Ecto neural progenitor cell (in vitro differentiated cells): ENCODE data around the gene FAM83E.

ENCODE experiments used
- DNase-seq: peaks from one replicate; pipeline ENCODE4 v3.0.0-alpha.2; 2018; ENCODE audit warnings: low spot score

FAM83E gene

DNA sequence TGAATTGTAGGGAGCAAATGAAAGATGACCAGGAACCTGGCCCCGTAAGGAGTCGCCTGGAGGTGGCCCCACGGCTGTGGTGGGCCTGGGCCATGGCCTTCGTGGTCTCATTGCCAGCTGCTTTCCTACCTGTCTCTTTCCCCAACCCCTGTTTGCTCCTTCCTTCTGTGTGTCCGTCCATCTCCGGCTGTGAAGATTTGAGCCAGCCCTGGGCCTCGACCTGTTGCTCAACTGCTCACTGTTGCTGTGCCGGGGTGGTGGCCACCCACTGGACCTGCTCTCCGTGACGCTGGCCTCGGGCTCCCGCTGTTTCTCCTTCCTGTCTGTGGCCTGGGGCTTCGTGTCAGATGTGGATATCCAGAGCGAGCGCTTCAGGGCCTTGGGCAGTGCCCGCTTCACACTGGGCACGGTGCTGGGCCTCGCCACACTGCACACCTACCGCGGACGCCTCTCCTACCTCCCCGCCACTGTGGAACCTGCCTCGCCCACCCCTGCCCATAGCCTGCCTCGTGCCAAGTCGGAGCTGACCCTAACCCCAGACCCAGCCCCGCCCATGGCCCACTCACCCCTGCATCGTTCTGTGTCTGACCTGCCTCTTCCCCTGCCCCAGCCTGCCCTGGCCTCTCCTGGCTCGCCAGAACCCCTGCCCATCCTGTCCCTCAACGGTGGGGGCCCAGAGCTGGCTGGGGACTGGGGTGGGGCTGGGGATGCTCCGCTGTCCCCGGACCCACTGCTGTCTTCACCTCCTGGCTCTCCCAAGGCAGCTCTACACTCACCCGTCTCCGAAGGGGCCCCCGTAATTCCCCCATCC lies 13.8 kb upstream of the FAM83E start:
- DNase-seq: no peak

DNA sequence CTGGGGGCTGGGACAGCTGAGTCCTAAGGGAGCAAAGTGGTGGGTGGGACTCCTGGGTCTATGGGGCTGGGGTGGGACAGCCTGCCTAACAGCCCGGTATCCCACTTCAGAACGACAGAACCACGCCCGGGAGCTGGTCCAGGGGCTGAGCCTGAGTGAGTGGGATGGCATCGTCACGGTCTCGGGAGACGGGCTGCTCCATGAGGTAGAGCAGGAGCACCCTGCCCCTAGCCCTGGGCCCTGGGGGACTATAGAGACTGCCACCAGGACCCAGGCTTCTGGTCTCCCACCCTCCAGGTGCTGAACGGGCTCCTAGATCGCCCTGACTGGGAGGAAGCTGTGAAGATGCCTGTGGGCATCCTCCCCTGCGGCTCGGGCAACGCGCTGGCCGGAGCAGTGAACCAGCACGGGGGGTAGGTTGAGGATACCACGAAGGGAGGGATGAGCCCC lies 13.0 kb upstream of the FAM83E start:
- no peak for DNase-seq

DNA sequence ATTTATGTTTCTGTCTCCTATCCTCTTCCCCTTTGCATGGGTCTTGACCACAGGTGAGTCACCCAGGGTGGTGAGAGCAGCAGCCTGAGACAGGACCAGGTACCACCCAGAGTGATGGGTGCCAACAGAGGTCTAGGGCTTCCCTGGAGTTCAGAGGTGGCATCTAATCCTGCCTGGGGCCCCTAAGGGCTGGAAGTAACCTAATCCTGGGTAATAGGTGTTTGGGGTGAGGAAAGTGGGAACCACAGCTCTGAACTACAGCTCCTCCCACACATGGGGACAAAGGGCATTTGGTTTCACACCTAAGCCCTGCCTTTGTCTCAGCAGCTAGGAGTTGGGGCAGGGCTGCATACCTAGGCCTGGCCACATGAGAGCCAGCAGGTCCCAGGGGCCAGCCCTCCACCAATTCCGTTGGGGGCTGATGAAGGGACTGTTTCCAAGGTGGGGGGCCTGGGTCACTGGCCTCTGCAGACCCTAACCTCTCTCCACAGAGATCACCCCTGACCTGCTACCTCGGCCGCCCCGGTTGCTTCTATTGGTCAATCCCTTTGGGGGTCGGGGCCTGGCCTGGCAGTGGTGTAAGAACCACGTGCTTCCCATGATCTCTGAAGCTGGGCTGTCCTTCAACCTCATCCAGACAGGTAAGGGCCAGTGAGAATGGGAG lies 12.5 kb upstream of the FAM83E start:
- no peak for DNase-seq

DNA sequence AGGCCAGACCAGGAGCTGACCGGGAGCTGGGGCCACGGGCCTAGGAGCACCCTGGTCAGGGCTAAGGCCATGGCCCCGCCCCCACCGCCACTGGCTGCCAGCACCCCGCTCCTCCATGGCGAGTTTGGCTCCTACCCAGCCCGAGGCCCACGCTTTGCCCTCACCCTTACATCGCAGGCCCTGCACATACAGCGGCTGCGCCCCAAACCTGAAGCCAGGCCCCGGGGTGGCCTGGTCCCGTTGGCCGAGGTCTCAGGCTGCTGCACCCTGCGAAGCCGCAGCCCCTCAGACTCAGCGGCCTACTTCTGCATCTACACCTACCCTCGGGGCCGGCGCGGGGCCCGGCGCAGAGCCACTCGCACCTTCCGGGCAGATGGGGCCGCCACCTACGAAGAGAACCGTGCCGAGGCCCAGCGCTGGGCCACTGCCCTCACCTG lies 11.0 kb upstream of the FAM83E start:
- DNase-seq: no peak

DNA sequence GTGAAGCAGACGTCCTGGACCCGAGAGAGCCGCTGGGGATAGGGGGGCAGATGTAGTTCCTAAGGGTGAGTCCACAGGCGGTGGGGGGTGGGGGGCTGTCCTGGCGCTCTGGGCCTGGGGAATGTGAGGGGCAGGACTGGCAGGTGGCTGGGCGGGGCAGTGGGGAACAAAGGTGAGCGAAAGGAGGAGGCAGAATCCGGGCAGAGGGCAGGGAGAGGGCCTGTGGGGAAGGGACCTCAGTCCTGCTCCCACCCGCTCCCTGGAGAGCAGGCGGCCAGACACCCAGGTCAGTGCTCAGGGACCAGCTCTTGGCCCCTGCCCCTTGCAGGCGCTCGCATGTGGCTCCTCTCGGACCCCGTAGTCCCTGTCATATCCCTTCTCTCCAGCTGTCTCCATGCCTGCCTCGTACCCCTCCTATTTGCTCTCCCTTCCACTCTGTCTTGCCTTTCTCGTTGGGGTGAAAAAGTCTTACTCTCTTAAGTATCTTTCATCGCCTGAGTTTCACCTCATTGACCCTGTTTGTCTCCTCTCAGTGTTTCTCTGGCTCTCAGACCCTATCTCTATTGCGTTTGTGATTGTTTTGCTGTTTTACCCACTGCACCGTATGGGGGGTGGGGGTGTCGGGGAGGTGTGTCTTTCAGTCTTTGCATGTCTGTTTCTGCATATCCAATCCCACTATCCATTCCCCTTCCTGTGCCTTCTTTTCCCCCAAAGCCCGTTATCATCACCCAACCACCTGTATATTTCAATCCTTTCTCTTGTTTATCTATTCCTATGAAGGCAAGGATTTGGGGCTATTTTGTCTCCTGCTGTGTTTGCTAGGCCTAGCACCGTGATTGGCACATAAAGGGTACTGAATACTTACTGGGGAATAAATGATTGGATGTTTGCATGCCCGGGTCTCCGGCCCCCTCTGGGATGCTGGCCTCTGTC lies 10.2 kb upstream of the FAM83E start:
- no peak for DNase-seq

DNA sequence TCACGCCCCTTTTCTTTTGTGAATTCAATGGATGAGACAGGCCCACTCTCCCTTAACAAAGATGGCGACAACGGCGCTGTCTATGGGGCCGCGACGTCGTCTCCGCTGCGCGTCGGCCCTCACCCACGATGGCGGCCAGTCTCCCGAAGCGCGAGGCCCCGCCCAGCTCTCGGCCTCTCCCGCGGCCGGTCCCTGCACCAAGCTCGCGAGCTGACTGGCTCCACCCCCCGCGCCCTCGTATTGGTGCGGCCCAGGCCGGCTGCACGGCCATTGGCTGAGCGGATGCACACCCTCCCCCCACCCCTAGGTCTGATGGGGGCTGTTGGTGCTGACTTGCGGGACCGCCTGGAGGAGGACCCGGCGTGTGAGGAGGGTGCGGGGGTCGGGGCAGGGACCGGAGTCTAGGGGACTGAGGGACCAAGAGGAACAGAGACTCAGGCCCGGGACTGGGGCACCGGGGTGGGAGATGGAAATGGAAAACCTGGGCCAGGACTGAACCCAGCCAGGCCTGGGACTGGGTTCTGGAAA lies 9.3 kb upstream of the FAM83E start:
- DNase-seq: peak; percentile 99

DNA sequence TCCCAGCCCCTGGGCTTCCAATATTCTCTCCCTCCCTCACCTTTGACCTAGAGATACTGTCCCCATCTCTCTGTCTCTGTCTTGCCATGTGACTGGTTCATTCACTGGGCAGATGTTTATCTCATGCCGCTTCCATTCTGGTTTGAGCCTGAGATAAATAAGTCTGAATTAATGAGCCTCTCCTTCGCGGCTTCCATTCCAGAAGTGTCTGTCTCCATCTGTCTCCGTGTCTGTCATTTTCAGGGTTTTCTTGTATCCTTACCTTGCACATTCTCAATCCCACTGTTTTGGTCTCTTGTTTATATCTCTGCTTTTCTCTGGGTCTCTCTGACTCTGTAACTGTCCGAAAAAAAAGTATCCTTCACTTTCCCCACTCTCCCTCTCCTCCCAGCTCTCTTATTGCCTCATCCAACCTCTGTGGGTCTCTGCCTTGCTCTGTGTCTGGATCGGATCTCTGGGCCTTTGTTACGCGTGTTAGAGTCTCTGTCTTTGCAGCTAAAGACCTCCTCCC lies 8.7 kb upstream of the FAM83E start:
- peak; percentile 45 for DNase-seq

DNA sequence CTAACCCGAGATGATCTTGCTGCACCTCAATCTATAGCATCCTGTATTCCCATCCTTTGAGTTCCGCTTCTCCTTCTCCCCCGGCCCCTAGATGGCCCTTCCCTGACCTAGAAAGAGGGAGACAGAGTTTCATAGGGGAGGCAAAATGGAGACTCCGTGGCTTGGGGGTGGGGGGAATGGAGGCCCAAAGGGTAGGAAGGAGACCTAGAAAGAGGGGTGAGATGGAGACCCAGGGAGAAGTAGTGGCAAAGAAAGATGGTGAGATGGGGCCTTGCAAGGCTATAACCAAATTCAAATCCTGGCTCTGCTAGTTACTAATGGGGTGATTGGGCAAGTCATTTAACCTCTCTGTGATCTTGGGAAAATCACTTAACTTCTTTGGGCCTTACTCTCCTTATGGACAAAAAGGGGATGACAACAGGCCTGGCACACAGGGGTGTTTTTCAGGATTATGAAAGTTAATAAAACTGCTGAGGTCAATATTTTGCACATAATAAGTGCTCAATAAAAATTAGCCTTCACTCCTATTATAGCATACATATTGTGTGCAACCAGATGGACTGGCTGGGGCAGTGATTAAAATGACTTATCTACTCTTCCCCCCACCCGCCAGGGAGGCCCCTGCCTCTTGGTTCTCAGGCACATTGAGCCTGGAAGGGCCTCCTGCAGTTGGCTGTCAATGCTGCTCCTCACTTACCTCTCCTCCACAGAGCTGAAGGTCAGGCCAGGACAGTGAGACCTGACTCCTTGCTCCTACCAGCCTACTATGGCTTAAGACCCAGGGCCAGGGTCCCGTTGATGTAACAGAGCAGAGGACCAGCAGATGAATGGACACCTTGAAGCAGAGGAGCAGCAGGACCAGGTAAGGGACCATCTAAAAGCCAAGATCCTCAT lies 5.1 kb upstream of the FAM83E start:
- DNase-seq: no peak

DNA sequence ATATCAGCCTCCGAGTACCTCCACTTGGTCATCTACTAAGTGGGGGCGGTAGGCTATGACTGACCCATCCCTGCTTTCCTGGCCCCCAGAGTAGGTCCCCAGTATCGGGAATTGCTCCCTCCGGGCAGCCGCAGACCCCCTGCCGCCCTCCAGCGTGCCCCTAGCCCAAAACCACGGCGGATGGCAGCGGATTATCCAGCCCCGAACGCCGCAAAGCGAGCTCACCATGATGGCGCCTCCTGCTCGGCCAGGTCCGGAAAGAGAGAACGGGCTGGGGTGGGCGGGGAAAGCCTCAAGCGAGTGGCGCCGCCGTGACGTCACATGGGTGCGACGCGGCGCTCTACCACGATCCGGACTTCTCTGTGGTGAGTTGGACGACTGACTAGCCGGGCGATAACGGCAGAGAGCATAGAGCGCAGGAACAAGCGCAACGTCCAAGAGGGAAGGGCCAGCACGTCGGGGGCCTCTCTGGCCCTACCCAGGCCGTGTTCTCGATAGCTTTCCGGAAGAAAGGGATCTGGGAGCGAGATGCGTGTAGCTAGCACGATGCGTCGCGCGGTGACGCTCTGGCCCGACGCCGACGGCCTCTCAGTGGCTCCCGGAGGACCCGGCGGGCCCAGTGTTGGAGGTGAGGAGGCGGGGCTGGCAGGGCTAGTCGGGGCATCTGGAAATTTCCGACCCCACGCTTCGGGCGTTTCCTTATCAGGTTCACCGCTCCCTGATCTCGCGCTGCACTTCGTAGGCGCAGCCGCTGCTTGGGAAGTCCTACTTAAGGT lies 4.2 kb upstream of the FAM83E start, which contains the start of the genes RPL18 and SPHK2:
TSS of gene RPL18 (minus strand) at position 263 of the 776 bp plus-strand sequence. CDS start at position 228, 35 bp downstream.
TSS of gene SPHK2 (plus strand) at position 591 of the 776 bp plus-strand sequence. CDS start 1,009 bp downstream, outside the sequence.
- peak; percentile 99 for DNase-seq

DNA sequence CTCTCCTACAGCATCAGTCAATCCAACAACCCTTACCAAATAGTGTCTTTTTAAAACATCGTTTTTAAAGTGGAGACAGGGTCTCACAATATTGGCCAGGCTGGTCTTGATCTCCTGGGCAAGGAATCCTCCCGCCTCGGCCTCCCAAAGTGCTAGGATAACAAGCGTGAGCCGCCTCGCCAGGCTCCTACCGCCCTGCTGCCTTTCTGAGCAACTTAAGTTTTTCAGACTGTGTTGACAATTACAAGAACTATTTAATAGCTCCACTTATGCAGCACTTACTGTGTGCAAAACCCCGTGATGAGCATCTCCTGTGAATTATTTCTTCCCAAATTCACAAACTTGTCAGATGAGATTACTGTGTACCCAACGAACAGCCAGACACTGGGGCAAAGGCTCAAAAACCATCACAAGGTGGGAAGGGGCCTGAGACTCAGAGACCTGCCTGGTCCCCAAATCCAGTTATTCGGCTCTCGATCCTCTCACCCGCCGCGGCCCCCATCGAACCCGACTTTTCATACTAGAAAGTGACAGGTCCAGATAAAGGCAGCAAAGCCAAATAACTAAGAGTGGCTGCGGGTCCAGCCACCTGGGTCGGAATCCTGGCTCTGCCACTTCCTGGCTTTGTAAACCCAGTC lies 3.5 kb upstream of the FAM83E start:
- no peak for DNase-seq

DNA sequence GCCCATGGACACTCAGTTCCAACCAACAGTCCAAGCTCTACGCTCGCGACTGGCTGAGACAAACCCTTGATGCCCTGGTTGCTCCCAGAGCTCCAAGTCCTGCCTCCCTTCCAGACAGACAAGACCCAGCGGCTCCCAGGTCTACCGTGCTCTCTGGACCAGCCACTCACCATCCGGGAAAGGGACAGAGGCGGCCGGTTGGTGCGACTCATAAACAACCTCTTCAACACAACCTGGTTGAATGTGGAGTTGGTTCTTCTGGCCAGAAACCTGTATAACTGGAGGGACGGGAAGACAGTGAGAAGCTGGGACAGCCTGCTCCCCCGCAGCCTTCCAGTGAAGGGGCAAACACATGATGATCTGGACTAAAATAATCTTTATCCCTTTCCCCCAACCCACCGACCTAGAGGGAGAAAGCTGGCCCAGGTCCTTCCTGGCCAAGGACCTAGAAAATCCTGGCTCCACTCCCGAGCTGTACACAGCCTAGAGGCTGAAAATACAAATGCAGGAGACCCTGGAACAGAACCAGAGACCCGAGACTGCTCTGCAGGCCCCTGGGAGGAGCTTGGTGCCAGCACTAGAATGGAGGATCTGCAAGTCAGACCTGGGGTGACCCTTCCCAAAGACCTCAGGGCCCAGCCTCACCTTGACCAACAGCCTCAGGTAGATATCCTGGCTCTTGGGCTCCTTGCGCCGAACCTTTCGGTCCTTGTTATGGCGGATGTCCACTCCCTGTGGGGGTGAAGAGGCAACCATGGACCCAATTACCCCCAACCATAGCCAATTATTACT lies 2.5 kb upstream of the FAM83E start:
- no peak for DNase-seq

DNA sequence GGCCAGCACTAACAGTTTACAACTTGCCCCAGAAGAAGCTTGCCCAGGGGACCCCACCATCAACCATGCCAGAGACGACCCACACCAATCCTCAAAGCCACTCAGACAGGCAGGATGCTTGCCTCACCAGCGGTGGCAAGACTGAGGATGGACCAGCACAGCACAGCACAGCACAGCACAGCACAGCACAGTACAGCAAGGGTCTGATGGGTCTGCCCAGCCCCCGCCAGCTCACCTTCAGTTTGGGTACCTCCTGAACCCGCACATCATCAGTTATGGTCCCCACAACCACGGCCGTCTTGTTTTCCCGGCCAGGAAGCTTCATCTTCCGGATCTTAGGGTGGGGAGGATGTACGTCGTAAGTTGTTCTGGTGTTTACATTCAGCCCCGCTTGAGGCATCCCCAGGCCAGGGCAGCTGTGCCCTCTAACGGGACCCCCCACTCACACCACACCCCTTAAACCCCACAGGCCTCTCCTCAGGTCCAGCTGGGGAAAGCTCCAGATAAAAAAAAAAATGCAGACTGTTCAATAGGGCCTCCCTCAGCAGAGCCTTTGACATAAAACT lies 1.7 kb upstream of the FAM83E start:
- no peak for DNase-seq

DNA sequence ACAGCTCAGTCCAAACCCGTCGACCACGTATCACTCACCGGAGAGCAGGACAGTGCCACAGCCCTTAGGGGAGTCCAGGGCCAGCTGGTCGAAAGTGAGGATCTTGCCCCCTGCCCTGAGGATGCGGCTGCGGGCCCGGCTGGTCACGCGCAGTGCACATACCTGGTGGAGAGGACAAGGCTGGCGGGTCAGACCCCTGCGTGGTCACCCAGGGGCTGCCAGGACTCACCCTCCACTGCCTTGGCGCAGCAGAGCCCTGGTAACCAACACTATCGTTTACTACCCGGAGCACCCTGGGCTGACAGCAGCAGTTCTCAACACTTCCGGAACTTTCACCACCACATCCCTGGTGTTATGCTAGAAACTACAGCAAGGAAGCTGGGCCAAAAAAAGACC lies 1.2 kb upstream of the FAM83E start:
- no peak for DNase-seq

DNA sequence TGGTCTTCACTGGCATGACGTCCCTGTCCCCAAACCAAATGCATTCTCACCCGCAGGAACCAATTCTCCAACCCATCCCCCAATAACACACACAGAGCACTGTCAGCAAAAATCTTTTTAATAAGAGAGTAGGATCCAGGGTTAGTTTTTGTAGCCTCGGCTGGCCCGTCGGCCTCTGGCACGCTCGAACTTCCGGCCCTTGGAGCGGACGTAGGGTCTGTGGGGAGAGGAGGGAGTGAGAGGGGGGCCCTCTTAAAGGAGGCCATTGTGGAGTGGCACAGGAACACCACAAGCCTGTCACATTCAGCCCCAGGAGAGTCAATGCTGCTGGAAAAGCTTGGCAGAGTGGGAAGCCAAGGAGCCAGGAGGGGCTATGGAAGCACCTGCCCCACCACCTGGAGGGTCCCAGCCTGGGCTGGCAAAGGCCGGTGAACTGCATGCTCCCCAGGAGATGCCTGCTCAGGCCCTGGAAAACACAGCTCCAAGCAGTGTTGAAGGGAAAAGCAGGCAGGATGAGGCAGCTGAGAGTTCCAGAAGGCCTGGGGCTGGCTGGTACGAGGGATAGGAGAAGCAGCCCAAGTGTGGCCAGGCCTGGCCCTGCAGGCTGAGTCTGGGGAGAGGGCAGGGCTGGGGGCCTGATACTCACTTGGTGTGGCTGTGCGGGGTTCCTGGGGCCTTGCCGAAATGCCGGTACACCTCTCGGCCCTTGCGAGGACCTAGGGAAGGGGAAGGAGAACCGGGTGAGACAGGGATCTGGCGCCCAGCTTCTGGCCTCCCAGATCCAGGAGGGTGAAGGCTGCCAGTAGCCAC lies 560 bp upstream of the FAM83E start:
- DNase-seq: peak; percentile 47

DNA sequence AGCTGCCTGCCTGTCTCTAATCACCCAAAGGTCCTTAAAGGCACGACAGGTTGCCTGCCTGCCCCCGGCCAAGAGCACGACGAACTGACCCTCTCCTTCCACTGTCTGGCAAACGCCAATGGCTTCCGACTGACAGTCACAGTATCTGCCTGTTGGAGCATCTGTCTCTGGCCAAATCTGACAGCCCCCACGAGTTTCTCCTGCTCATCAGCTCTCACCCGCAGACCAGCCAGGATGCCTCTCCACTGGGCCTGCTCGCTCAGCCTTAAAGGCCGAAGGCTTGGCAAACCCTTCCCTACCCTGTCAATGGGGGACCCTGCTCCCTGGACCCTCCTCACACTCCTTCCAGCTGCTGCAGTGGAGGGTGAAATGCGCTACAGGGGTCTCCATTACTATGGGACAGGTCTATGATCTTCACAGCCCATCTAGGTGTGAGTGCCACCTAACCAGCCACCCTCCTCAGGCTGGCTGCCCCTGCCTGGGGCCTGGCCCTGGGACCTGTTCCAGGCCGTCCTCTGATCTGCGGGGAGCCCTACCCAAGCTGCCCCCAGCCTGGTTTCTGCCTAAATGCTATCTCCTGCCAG lies 932 bp downstream of the FAM83E start:
- peak; percentile 50 for DNase-seq

DNA sequence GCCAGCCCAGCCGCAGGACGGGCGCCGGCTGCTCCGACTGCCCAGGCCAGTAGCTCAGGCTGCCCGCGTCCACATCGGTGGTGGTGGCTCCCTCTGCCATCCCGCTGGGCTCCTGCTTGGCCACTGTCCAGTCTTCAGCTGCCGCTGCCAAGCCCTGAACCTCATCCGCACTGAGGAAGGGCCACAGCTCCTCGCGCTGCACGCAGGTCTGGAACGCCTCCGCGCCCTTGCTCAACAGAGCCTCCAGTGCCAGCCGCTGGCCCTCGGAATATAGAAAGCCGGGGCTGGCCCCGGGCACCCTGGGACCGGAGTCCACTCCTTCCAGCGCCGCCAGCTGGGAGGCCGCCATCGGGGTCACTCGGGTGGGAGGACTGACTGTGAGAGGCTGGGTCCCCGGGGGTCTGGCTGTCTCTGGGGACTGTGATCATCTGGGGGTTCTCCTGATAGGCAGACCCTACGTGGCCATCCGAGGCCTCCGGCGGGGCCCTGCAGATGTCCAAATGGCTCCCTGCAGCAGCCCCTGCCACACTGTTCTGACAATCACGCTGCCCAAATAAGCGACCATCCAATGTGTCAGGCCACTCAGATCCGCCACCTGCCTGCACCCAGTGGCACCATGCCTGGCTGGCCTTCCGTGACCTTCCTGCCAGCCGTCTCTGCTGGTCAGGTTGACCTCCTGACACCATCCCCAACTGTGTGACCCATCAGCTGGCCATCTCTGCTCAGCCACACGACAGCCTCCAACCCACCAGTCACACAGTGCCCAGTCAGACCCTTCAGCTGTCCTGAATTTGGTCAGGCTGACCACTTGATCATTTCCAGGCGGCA lies 1.6 kb downstream of the FAM83E start:
- DNase-seq: peak; percentile 50
